HepG2 (cell line): Measurements from ENCODE around the gene YPEL3. TPM values are rescaled to one million over a fixed set of nuclear protein-coding genes. Genes with fewer than 3 reads are reported as not detected.

ENCODE experiments used
- ARID3A ChIP-seq: IDR thresholded peaks from 2 replicates; pipeline ENCODE4 v1.6.1; 2012; ENCODE audit warnings: low read depth, low read length, improper control_type of control experiment
- ATF1 ChIP-seq: IDR thresholded peaks from 2 replicates; pipeline ENCODE4 v1.6.1; 2016; ENCODE audit warnings: mild to moderate bottlenecking, control low read depth
- CBX1 ChIP-seq: IDR thresholded peaks from one replicate; pipeline ENCODE4 v1.6.1; 2016; ENCODE audit warnings: antibody characterized with exemption, low read depth
- CTCF ChIP-seq: sonication (generic); formaldehyde crosslinking; IDR thresholded peaks from 2 replicates; pipeline ENCODE4 v1.5.0; 2020; ENCODE audit warnings: mild to moderate bottlenecking, missing genetic modification reagents, moderate library complexity
- HNF1B ChIP-seq: sonication (generic); formaldehyde crosslinking; IDR thresholded peaks from 2 replicates; pipeline ENCODE4 v1.5.1; 2020; ENCODE audit warnings: mild to moderate bottlenecking, moderate library complexity, missing genetic modification reagents
- KLF11 ChIP-seq: IDR thresholded peaks from 2 replicates; pipeline ENCODE4 v1.6.1; 2016; ENCODE audit warnings: missing compliant biosample characterization
- NAIF1 ChIP-seq: sonication (generic); formaldehyde crosslinking; IDR thresholded peaks from 2 replicates; pipeline ENCODE4 v1.5.0; 2020; ENCODE audit warnings: mild to moderate bottlenecking, missing genetic modification reagents, borderline replicate concordance
- NFYC ChIP-seq: IDR thresholded peaks from 2 replicates; pipeline ENCODE4 v1.6.1; 2016; ENCODE audit warnings: missing genetic modification reagents, missing compliant biosample characterization
- SP4 ChIP-seq: sonication (generic); formaldehyde crosslinking; IDR thresholded peaks from 2 replicates; pipeline ENCODE4 v1.8.1; 2023; ENCODE audit warnings: mild to moderate bottlenecking, missing genetic modification reagents
- STAT5B ChIP-seq: sonication (generic); formaldehyde crosslinking; IDR thresholded peaks from 2 replicates; pipeline ENCODE4 v1.4.0; 2020; ENCODE audit warnings: missing genetic modification reagents
- TERF1 ChIP-seq: sonication (generic); formaldehyde crosslinking; IDR thresholded peaks from 2 replicates; pipeline ENCODE4 v1.8.0; 2022; ENCODE audit warnings: mild to moderate bottlenecking, missing genetic modification reagents, moderate library complexity
- THAP8 ChIP-seq: sonication (generic); formaldehyde crosslinking; IDR thresholded peaks from 2 replicates; pipeline ENCODE4 v1.5.1; 2020; ENCODE audit warnings: missing genetic modification reagents, mild to moderate bottlenecking, borderline replicate concordance
- TP53 ChIP-seq: sonication (generic); formaldehyde crosslinking; conservative IDR thresholded peaks from 2 replicates; pipeline ENCODE4 v1.4.0; 2020; ENCODE audit warnings: missing genetic modification reagents
- TRIM22 ChIP-seq: fragments of 450-650 bp; IDR thresholded peaks from 2 replicates; pipeline ENCODE4 v1.6.1; 2017
- ZFP37 ChIP-seq: sonication (generic); formaldehyde crosslinking; IDR thresholded peaks from 2 replicates; pipeline ENCODE4 v1.4.0; 2020; ENCODE audit warnings: missing genetic modification reagents, borderline replicate concordance
- ZFP91 ChIP-seq: sonication (generic); formaldehyde crosslinking; IDR thresholded peaks from 2 replicates; pipeline ENCODE4 v1.9.0; 2022; ENCODE audit warnings: missing genetic modification reagents, mild to moderate bottlenecking, borderline replicate concordance
- ZNF367 ChIP-seq: sonication (generic); formaldehyde crosslinking; IDR thresholded peaks from 2 replicates; pipeline ENCODE4 v1.4.0; 2020; ENCODE audit warnings: missing genetic modification reagents, borderline replicate concordance
- ZNF589 ChIP-seq: sonication (generic); formaldehyde crosslinking; conservative IDR thresholded peaks from 2 replicates; pipeline ENCODE4 v1.8.0; 2022; ENCODE audit warnings: mild to moderate bottlenecking, moderate library complexity, missing genetic modification reagents
- ZNF780A ChIP-seq: sonication (generic); formaldehyde crosslinking; IDR thresholded peaks from 2 replicates; pipeline ENCODE4 v1.8.0; 2022; ENCODE audit warnings: mild to moderate bottlenecking, missing genetic modification reagents, moderate library complexity
- polyA plus RNA-seq, 8 experiments: library from polyadenylated mRNA; depleted of rRNA in 3 of 8; stranded (reverse) in 7 of 8; unstranded in 1 of 8; fragments of >200 nt; fragmentation: Illumina TruSeq in 4 of 8; extraction: Trizol in 4 of 8; gene quantifications; 2 replicates each; pipeline versions ENCODE4 v1.2.1 to v1.2.3, GENCODE V29; 2011 to 2016; ENCODE audit warnings: low read depth in 4 of 8, missing spikeins in 1 of 8, mixed read lengths in 1 of 8; ENCODE audit not compliant: insufficient read depth in 1 of 8
- total RNA-seq, 5 experiments: library from RNA; depleted of rRNA; stranded (reverse); fragments of >200 nt; fragmentation: Illumina TruSeq; extraction: Trizol; gene quantifications; 2 replicates each; pipeline ENCODE4 v1.2.3, GENCODE V29; 2016; ENCODE audit warnings: low read depth in 1 of 5

Gene YPEL3
- total and polyA plus RNA-seq, 2 of the 13 experiments (the other 11 are each of a cell fraction or from before 2014, with no cell fraction given), result 5.4 to 47.0 TPM

- TF ChIP-seq KLF11 (CRISPR knock-in tag) (0 out of 2 replicates have a peak, but pooled peaks have one; percentile 38), STAT5B (peak; percentile 21; the same call in 1 of the 2 replicates), CBX1 (peak; percentile 48), ZNF589 (CRISPR knock-in tag) (peak; percentile 52), ARID3A (no peak), NFYC (peak; percentile 55), SP4 (CRISPR knock-in tag) (peak; percentile 85), TP53 (no peak), ATF1 (CRISPR knock-in tag) (no peak), ZNF367 (CRISPR knock-in tag) (no peak), ZFP37 (0 out of 2 replicates have a peak, but pooled peaks have one; percentile 29), ZNF780A (CRISPR knock-in tag) (no peak; the same call in 1 of the 2 replicates), TERF1 (CRISPR knock-in tag) (no peak), NAIF1 (CRISPR knock-in tag) (no peak), ZFP91 (peak; percentile 36; the same call in 1 of the 2 replicates), HNF1B (CRISPR knock-in tag) (peak; percentile 71), CTCF (CRISPR knock-in tag) (peak; percentile 31), TRIM22 (no peak), THAP8 (CRISPR knock-in tag) (no peak; the same call in 1 of the 2 replicates)
Measured at GRCh38 chr16:30096105-30096861, at the start of gene YPEL3 (continued).
